HEK293T (cell line): ENCODE results near the gene MTMR3.
"Not testable (repeated sequence)": the region's sequence is repeated elsewhere in the genome, so short reads cannot be mapped to it uniquely, and the experiment has no call there.

Source experiments
- CTCF ChIA-PET: fragments of 350-600 bp; formaldehyde crosslinking; extraction: SDS; loops from one replicate; lab custom pipeline; 2021; ENCODE audit warnings: antibody characterized with exemption, inconsistent platforms; lab: Yijun Ruan, JAX
- POLR2A ChIA-PET: fragments of 350-600 bp; formaldehyde crosslinking; extraction: SDS; loops from one replicate; lab custom pipeline; 2020; ENCODE audit warnings: antibody characterized with exemption, inconsistent platforms; lab: Yijun Ruan, JAX
- DNase-seq: peaks from one replicate; pipeline ENCODE4 v3.0.0; 2012; ENCODE audit warnings: mixed read lengths; ENCODE audit errors: extremely low spot score
- ARNT ChIP-seq: fragments of 450-650 bp; IDR thresholded peaks from 2 replicates; pipeline ENCODE4 v1.6.1; 2017; ENCODE audit warnings: mild to moderate bottlenecking
- BHLHE40 ChIP-seq: fragments of 450-650 bp; IDR thresholded peaks from 2 replicates; pipeline ENCODE4 v1.6.1; 2016; ENCODE audit warnings: mild to moderate bottlenecking, moderate library complexity, borderline replicate concordance
- CTBP1 ChIP-seq: fragments of 450-650 bp; IDR thresholded peaks from 2 replicates; pipeline ENCODE4 v1.6.1; 2016; ENCODE audit warnings: borderline replicate concordance
- ELF4 ChIP-seq: fragments of 450-650 bp; IDR thresholded peaks from 2 replicates; pipeline ENCODE4 v1.6.1; 2017; ENCODE audit warnings: antibody characterized with exemption
- FOXA1 ChIP-seq: fragments of 450-650 bp; IDR thresholded peaks from 2 replicates; pipeline ENCODE4 v1.6.1; 2016; ENCODE audit warnings: mild to moderate bottlenecking
- FOXK2 ChIP-seq: fragments of 450-650 bp; IDR thresholded peaks from 2 replicates; pipeline ENCODE4 v1.6.1; 2016; ENCODE audit warnings: mild to moderate bottlenecking
- FOXM1 ChIP-seq: fragments of 450-650 bp; IDR thresholded peaks from 2 replicates; pipeline ENCODE4 v1.6.1; 2017; ENCODE audit warnings: mild to moderate bottlenecking, borderline replicate concordance
- HDGF ChIP-seq: fragments of 450-650 bp; IDR thresholded peaks from 2 replicates; pipeline ENCODE4 v1.6.1; 2017; ENCODE audit warnings: antibody characterized with exemption, borderline replicate concordance
- L3MBTL2 ChIP-seq: fragments of 450-650 bp; conservative IDR thresholded peaks from 2 replicates; pipeline ENCODE4 v1.6.1; 2016; ENCODE audit warnings: mild to moderate bottlenecking
- LEF1 ChIP-seq: fragments of 450-650 bp; IDR thresholded peaks from 2 replicates; pipeline ENCODE4 v1.6.1; 2017; ENCODE audit warnings: mild to moderate bottlenecking, borderline replicate concordance
- NFRKB ChIP-seq: fragments of 450-650 bp; IDR thresholded peaks from 2 replicates; pipeline ENCODE4 v1.6.1; 2016; ENCODE audit warnings: mild to moderate bottlenecking, moderate library complexity
- PKNOX1 ChIP-seq: fragments of 450-650 bp; IDR thresholded peaks from 2 replicates; pipeline ENCODE4 v1.6.1; 2016
- SP1 ChIP-seq: fragments of 450-650 bp; IDR thresholded peaks from 2 replicates; pipeline ENCODE4 v1.6.1; 2017
- SUZ12 ChIP-seq: fragments of 450-650 bp; IDR thresholded peaks from 2 replicates; pipeline ENCODE4 v1.6.1; 2016; ENCODE audit warnings: mild to moderate bottlenecking
- TARDBP ChIP-seq: fragments of 450-650 bp; IDR thresholded peaks from 2 replicates; pipeline ENCODE4 v1.6.1; 2016
- ZNF384 ChIP-seq: fragments of 450-650 bp; IDR thresholded peaks from 2 replicates; pipeline ENCODE4 v1.6.1; 2016

Gene MTMR3

GRCh38 chr22:30047364-30047738 lies 164.4 kb downstream of the MTMR3 start:
- TF ChIP-seq L3MBTL2: no peak
- TF ChIP-seq ELF4: no peak
- ChIA-PET CTCF (no interaction called here), POLR2A (no interaction called here)
- peak; percentile 11 for DNase-seq

- no peak for TF ChIP-seq ELF4
- TF ChIP-seq PKNOX1: no peak
- TF ChIP-seq SUZ12: no peak
- no peak for TF ChIP-seq ARNT
- TF ChIP-seq L3MBTL2: no peak
- TF ChIP-seq BHLHE40: no peak
- TF ChIP-seq TARDBP: no peak
- TF ChIP-seq CTBP1: no peak
- TF ChIP-seq NFRKB: no peak
- TF ChIP-seq HDGF: no peak
- ChIA-PET POLR2A (no interaction called here), CTCF (no interaction called here)
- DNase-seq: peak; percentile 4
These were observed 165.7 kb downstream of the MTMR3 start for GRCh38 chr22:30048681-30049080.

GRCh38 chr22:30054067-30054763 lies 171.2 kb downstream of the MTMR3 start:
- DNase-seq: no peak
- TF ChIP-seq SP1: no peak
- no peak for TF ChIP-seq ELF4
- no peak for TF ChIP-seq CTBP1
- no peak for TF ChIP-seq NFRKB
- no peak for TF ChIP-seq ARNT
- TF ChIP-seq FOXK2: no peak
- TF ChIP-seq LEF1: no peak
- no peak for TF ChIP-seq L3MBTL2
- TF ChIP-seq ZNF384: no peak
- no peak for TF ChIP-seq HDGF
- ChIA-PET POLR2A (no interaction called here), CTCF (interaction anchor here (0.6 to 2.1 kb wide), 2 partner anchors 14 to 47 kb away, joined by 3 to 10 read pairs; no protein-coding TSS in a partner anchor)

GRCh38 chr22:30054764-30055069 lies 171.7 kb downstream of the MTMR3 start:
- DNase-seq: no peak
- no peak for TF ChIP-seq BHLHE40
- no peak; the same call in 1 of the 2 replicates for TF ChIP-seq PKNOX1
- TF ChIP-seq SP1: no peak
- no peak for TF ChIP-seq SUZ12
- TF ChIP-seq FOXK2: no peak
- TF ChIP-seq NFRKB: no peak
- no peak for TF ChIP-seq L3MBTL2
- TF ChIP-seq TARDBP: no peak
- no peak for TF ChIP-seq ZNF384
- no peak for TF ChIP-seq CTBP1
- TF ChIP-seq ELF4: no peak
- TF ChIP-seq LEF1: no peak
- TF ChIP-seq FOXM1: no peak
- no peak for TF ChIP-seq FOXA1
- no peak for TF ChIP-seq ARNT
- TF ChIP-seq HDGF: no peak
- POLR2A ChIA-PET: no interaction called here
- CTCF ChIA-PET: interaction anchor here (0.5 to 2.1 kb wide), 3 partner anchors 13 to 47 kb away, joined by 3 to 10 read pairs (median 3); no protein-coding TSS in a partner anchor

- TF ChIP-seq CTBP1 (no peak), PKNOX1 (no peak), SUZ12 (no peak), NFRKB (no peak), SP1 (no peak), FOXA1 (no peak), FOXK2 (no peak), L3MBTL2 (no peak), TARDBP (no peak), BHLHE40 (no peak), HDGF (no peak)
- POLR2A ChIA-PET: no interaction called here
These were observed 173.0 kb downstream of the MTMR3 start for GRCh38 chr22:30056015-30056414.

GRCh38 chr22:30057375-30057774 lies 174.4 kb downstream of the MTMR3 start:
- ChIA-PET CTCF (no interaction called here), POLR2A (interaction anchor here (1.1 kb wide), 1 partner anchor 18 kb away, joined by 3 read pairs; no protein-coding TSS in a partner anchor)
- TF ChIP-seq FOXK2 (no peak), TARDBP (no peak), HDGF (no peak), BHLHE40 (no peak), FOXM1 (no peak), LEF1 (no peak), PKNOX1 (no peak), NFRKB (no peak), L3MBTL2 (no peak), SUZ12 (no peak), ELF4 (no peak), ZNF384 (no peak), ARNT (no peak)
- no peak for DNase-seq

More at GRCh38 chr22:30056015-30056414, 173.0 kb downstream of the MTMR3 start:
- CTCF ChIA-PET: no interaction called here
- DNase-seq: no peak

- CTCF ChIA-PET, POLR2A ChIA-PET, DNase-seq: not testable (repeated sequence)
These were observed 176.5 kb downstream of the MTMR3 start for GRCh38 chr22:30059346-30060020.

- DNase-seq, CTCF ChIA-PET, POLR2A ChIA-PET: not testable (repeated sequence)
These were observed 178.1 kb downstream of the MTMR3 start for GRCh38 chr22:30061094-30061493.
